GM12873 (cell line): ENCODE data around the gene KPTN.

Source experiments
- TF ChIP-seq, protein P1 (sequence below): IDR thresholded peaks from 2 replicates; pipeline ENCODE4 v1.5.1; 2012; ENCODE audit warnings: low read depth, mild to moderate bottlenecking, moderate library complexity, low read length, control low read depth; ENCODE audit not compliant: insufficient read depth; ENCODE audit errors: missing control alignments

Gene KPTN

DNA sequence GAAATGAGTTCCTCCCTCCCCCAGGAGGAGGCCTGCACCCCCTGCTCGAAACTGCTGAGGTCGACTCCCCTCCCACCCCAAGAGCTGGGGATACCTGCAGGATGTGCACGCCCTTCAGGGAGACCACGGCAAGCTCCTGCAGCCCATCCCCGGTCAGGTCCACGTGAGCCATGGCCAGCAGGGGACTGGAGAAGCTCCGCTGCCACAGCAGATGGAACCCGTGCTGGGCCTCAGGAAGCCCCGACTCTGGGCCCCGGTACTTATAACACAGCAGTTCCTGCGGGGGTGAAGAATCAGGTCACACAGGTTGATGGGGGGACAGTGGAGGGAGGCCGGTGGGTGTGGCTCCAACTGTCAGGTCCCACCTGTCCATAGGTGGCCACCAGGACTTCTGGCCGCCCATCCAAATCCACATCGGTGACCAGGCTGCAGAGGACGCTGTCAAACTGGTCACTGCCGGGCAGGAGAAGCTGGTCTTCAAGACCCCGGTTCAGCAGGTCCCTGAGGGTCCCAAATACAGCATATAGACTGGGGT is 7.5 kb downstream of the KPTN start:
- TF ChIP-seq, protein P1, sequence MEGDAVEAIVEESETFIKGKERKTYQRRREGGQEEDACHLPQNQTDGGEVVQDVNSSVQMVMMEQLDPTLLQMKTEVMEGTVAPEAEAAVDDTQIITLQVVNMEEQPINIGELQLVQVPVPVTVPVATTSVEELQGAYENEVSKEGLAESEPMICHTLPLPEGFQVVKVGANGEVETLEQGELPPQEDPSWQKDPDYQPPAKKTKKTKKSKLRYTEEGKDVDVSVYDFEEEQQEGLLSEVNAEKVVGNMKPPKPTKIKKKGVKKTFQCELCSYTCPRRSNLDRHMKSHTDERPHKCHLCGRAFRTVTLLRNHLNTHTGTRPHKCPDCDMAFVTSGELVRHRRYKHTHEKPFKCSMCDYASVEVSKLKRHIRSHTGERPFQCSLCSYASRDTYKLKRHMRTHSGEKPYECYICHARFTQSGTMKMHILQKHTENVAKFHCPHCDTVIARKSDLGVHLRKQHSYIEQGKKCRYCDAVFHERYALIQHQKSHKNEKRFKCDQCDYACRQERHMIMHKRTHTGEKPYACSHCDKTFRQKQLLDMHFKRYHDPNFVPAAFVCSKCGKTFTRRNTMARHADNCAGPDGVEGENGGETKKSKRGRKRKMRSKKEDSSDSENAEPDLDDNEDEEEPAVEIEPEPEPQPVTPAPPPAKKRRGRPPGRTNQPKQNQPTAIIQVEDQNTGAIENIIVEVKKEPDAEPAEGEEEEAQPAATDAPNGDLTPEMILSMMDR: no peak

DNA sequence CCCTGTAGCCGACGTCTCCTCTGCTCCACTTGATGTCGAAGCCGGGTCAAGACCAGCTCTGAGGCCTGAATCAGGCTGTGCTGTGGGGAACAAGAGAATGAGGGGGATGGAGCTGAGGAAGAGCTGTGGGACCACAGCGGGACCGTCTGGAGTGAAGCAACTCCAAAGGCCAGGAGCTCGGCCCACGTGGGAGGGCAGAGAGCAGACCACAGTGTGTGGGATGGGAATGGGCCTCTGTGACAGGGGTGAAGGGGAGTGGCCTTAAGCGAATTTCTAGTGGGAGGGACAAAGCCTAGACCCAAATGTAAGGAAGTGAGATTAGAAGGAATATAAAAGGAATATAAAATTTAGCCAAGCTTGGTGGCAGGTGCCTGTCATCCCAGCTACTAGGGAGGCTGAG is 8.6 kb downstream of the KPTN start:
- TF ChIP-seq, protein P1: no peak

GRCh38 chr19:47473336-47473735 is 10.7 kb downstream of the KPTN start:
- TF ChIP-seq, protein P1: no peak

DNA sequence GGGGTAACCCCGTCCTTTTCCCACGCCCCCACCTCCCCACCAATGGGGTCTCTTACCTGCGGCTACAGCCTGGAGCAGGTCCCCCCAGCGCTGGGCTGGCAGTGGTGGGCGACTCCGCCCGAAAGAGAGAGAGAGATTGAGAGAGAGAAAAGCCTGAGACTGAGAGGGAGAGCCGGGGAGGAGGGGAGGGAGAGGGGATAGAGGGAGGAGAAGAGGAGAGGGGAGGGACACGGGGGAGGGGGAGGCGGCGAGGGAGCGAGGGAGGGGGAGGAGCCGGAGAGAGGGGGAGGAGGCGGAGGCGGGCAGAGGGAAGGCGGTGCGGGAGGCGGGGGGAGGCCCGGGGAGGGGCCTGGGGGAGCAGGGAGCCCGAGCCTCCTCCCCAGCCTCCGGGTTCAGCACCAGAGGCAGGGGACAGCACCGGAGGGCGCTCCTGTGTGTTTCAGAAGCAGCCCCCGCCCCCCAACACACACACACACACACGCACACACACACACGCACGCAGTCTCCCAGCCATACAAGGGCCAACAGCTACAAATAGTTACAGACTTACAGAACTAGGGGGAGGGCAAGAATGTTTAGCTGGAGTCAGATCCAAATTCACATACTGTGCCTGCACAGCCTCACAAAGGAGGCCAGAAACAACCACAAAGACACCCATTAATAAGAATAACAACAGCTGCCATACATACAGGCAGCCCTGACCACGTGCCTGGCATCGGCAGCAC is 12.1 kb downstream of the KPTN start, which contains the start of gene SLC8A2:
Gene SLC8A2 (minus strand): TSS at position 161 of the 725 bp plus-strand sequence. CDS start 5,490 bp downstream, outside the sequence.
- TF ChIP-seq, protein P1: no peak

- TF ChIP-seq, protein P1: no peak
Measured at GRCh38 chr19:47471381-47471732, 12.7 kb downstream of the KPTN start.

DNA sequence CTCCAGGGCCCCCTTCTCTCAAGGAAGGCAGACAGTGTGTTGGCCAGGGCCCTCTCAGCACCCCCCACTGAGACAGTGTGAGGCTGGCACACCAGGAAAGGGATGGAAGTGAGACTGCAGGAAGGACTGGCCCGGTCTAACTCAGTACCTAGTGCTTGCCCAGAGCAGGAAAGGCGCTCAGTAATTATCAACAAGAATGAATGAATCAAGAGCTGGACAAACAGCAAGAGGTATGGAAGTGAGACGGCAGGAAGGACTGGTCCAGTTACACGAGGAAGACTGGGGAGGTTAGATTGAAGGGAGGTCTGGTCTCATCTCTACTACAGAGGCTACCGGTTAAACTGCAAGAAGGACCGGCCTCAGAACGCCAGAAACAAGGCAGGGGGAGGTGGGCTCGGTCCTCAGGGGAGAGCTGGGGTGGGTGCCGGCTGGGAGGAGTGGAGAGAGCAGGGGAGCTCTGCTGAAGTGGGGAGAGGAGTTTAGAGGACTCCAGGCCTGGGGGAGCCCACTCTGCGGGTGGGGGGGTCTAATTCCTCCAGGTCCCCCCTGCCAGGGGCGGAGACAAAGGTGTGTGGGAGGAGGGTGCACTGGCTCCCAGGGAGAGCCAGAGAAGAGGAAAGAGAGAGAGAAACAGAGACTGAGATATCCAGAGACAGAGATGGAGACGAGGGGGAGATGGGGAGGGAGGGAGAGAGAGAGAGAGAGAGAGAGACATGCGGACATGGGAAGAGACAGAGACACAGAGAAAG is 13.4 kb downstream of the KPTN start:
- TF ChIP-seq, protein P1: no peak

DNA sequence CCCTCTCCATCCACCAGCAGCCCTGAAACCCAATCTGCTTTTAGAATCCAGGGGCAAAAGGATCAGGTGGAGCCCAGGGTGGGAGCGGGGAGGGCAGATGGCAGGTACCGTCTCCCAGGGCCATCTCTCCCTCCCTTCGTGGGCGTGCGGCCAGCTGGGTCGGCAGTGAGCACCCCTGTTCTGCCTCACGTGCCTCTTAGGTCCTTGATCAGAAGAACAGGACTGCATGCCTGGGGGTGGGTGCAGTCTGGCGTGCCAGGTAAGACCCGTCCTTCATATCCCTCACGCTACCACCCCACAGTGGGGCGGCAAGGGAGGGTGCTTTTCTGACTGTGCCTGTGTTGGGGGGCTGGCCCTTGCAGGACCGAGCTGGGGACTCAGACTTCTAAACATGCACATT is 14.3 kb downstream of the KPTN start:
- TF ChIP-seq, protein P1: no peak
